Lung (tissue), 13 donors: Measurements from ENCODE around the gene APPBP2. TPM values are rescaled to one million over a fixed set of nuclear protein-coding genes. Genes with fewer than 3 reads are reported as not detected.

Experiments used
- ATAC-seq: fragments of 200-7000 bp; cut with Tn5 transposase; one replicate; pipeline ENCODE4 v1.9.1; 2020; ENCODE audit warnings: moderate number of reproducible peaks; ENCODE audit not compliant: insufficient read depth, low FRiP score
- DNase-seq, 3 donors: peaks; one replicate each; pipeline ENCODE4 v3.0.0-alpha.2; 2013 to 2017
- H3K27ac ChIP-seq, 2 donors: one replicate each; pipeline ENCODE4 v1.5.1; 2013; ENCODE audit warnings: mild to moderate bottlenecking in 2 of 2, moderate library complexity in 2 of 2, control low read depth in 1 of 2, inconsistent platforms in 1 of 2, low read depth in 1 of 2, low read length in 1 of 2
- H3K27me3 ChIP-seq, 3 donors: one replicate each; pipeline ENCODE4 v1.5.1; 2013; ENCODE audit warnings: low read length in 2 of 3; ENCODE audit not compliant: control insufficient read depth in 3 of 3, insufficient read depth in 3 of 3
- H3K36me3 ChIP-seq, 4 donors: one replicate each; pipeline ENCODE4 v1.5.1; 2013; ENCODE audit warnings: low read length in 4 of 4, mild to moderate bottlenecking in 1 of 4, moderate library complexity in 1 of 4; ENCODE audit not compliant: control insufficient read depth in 4 of 4, insufficient read depth in 4 of 4
- H3K4me1 ChIP-seq, 5 donors: one replicate each; pipeline ENCODE4 v1.5.1; 2013; ENCODE audit warnings: low read length in 5 of 5, mild to moderate bottlenecking in 2 of 5, moderate library complexity in 1 of 5; ENCODE audit not compliant: control insufficient read depth in 5 of 5, insufficient read depth in 5 of 5
- H3K4me3 ChIP-seq: one replicate; pipeline ENCODE4 v1.5.1; 2013; ENCODE audit warnings: mild to moderate bottlenecking, control low read depth, moderate library complexity
- H3K9ac ChIP-seq, 2 donors: one replicate each; pipeline ENCODE4 v1.5.1; 2013; ENCODE audit warnings: low read length in 2 of 2, control low read depth in 1 of 2; ENCODE audit not compliant: insufficient read depth in 1 of 2
- H3K9me3 ChIP-seq, 4 donors: one replicate each; pipeline ENCODE4 v1.5.1; 2013; ENCODE audit warnings: low read length in 3 of 4, mild to moderate bottlenecking in 1 of 4, moderate library complexity in 1 of 4; ENCODE audit not compliant: control insufficient read depth in 4 of 4, insufficient read depth in 3 of 4
- WGBS, 2 donors: extraction: QIAGEN DNeasy Blood & Tissue Kit; methylation state at CpG; one replicate each; pipeline ENCODE4 v1.1.7; 2013; 5-methylcytosine and 5-hydroxymethylcytosine counted together
- polyA plus RNA-seq, 2 donors: library from polyadenylated mRNA; stranded (reverse); fragments of 200-250 nt; gene quantifications; one replicate each; pipeline ENCODE4 v1.2.1, GENCODE V29; 2013
- small RNA-seq: library from RNA; depleted of rRNA; stranded (forward); fragments of <200 nt; gene quantifications from one replicate; pipeline ENCODE3, GENCODE V24; 2014; ENCODE audit warnings: low replicate concordance
- total RNA-seq, 2 donors: library from RNA; depleted of rRNA in 1 of 2; stranded (reverse); fragments of >200 nt in 1 of 2; gene quantifications; one replicate each; pipeline ENCODE4 v1.2.1, GENCODE V29; 2014 to 2021
- TF ChIP-seq, protein P1 (sequence below): IDR thresholded peaks from 2 replicates; pipeline ENCODE4 v1.5.1; 2012; ENCODE audit warnings: mild to moderate bottlenecking; ENCODE audit errors: control extremely low read depth, extremely low read depth
- donor health status: control.
- donor health status: control.
- donor health status: Bipolar disorder and iron deficiency.
- donor health status: healthy.
- donor health status: DM: yes; HTN: yes; CAD: no.

Gene APPBP2
- total and polyA plus RNA-seq, 4 donors: 5.7 to 57.8 (median 20.6) TPM

DNA sequence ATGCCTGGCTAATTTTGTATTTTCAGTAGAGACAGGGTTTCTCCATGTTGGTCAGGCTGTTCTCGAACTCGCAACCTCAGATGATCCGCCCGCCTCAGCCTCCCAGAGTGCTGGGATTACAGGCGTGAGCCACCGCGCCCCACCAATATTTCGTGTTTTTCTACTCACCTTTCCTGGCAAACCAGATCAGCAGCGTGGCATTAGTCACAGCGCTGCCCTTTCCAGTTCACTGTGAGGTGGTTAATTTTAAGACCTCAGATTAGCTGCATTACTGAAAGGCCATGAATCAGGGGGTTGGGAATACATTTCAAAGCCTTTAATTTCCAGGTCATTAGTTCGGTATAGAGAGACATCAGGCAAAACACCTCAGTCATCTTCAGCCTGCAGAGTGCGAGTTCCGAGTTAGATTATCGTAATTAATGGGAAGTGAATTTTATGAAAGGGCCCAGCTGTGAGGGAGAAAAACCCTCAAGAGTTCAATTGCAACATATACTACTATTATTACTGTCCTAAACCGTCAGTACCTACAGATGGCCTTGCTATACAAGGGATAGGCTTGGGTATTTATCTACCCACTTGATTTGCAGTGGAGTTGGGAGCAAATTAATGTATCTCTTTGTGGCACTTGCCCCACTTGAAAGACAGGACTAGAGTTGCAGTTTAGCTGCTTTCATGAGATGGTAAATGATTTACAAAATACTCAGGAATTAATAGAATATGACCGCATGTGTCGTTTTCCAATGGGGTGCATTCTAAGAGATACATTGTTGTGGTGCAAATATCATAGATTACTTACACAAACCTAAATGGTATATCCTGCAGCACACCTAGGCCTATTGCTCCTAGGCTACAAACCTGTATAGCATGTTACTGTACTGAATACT lies 132.0 kb downstream of the APPBP2 start:
- H3K27me3 ChIP-seq: no peaks in the 10 kb centered on the region
- peak in 1 of 3 donors; percentile 15 for DNase-seq
- no peak overlapping the region for H3K27ac ChIP-seq

More for the DNA sequence above, 132.0 kb downstream of the APPBP2 start:
- Histone ChIP-seq H3K9ac (no peak overlapping the region), H3K36me3 (no peaks in the 10 kb centered on the region), H3K9me3 (no peaks in the 10 kb centered on the region), H3K4me3 (no peak overlapping the region), H3K4me1 (peaks cover 0 to 20% (median 5%) of the 10 kb centered on the region in 5 donors)
- TF ChIP-seq, protein P1, sequence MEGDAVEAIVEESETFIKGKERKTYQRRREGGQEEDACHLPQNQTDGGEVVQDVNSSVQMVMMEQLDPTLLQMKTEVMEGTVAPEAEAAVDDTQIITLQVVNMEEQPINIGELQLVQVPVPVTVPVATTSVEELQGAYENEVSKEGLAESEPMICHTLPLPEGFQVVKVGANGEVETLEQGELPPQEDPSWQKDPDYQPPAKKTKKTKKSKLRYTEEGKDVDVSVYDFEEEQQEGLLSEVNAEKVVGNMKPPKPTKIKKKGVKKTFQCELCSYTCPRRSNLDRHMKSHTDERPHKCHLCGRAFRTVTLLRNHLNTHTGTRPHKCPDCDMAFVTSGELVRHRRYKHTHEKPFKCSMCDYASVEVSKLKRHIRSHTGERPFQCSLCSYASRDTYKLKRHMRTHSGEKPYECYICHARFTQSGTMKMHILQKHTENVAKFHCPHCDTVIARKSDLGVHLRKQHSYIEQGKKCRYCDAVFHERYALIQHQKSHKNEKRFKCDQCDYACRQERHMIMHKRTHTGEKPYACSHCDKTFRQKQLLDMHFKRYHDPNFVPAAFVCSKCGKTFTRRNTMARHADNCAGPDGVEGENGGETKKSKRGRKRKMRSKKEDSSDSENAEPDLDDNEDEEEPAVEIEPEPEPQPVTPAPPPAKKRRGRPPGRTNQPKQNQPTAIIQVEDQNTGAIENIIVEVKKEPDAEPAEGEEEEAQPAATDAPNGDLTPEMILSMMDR: no peak
- WGBS, 2 donors: 73 to 86% methylated on average over 17 of the region's 17 CpGs
- ATAC-seq: no peak

Small RNA genes within 50 kb of the gene (small RNA-seq; reads per million reads assigned to genes)
- gene AC011921.2: not detected

Other genes starting within 250 kb of the APPBP2 start
- 10 to 100 TPM; 65.3 to 96.6 TPM for gene USP32, start 134.1 kb downstream of the APPBP2 start, total RNA-seq
- gene USP32, start 134.1 kb downstream of the APPBP2 start, polyA plus RNA-seq: 10 to 100 TPM; 18.2 to 36.9 TPM
- gene CHCT1, start 103.8 kb downstream of the APPBP2 start, total RNA-seq: not detected
- gene CHCT1, start 103.8 kb downstream of the APPBP2 start, polyA plus RNA-seq: under 1 TPM; 0.10 to 0.12 TPM
- 10 to 100 TPM; 16.7 to 27.8 TPM for gene PPM1D, start 74.0 kb upstream of the APPBP2 start, total RNA-seq
- 1 to 10 TPM; 4.4 to 8.2 TPM for gene PPM1D, start 74.0 kb upstream of the APPBP2 start, polyA plus RNA-seq
- 100 to 1,000 TPM in 1 of 2 donors, 10 to 100 TPM in 1; 32.5 to 101 TPM for gene BCAS3, start 151.6 kb upstream of the APPBP2 start, total RNA-seq
- 1 to 10 TPM; 4.0 to 8.1 TPM for gene BCAS3, start 151.6 kb upstream of the APPBP2 start, polyA plus RNA-seq